GM23338 (cell line): Measurements from ENCODE around the gene NFXL1. TPM values are rescaled to one million over a fixed set of nuclear protein-coding genes. Genes with fewer than 3 reads are reported as not detected.

Experiments used
- ATAC-seq: fragments of 200-7000 bp; cut with Tn5 transposase; 3 replicates; pipeline ENCODE4 v1.9.1; 2020
- DNase-seq: peaks from one replicate; pipeline ENCODE4 v3.0.0-alpha.2; 2015; ENCODE audit warnings: low spot score
- H2AFZ ChIP-seq: fragments of 200-600 bp; sonication (generic); 2 replicates; pipeline ENCODE4 v1.8.0; 2016; ENCODE audit warnings: antibody characterized with exemption, mild to moderate bottlenecking, moderate library complexity
- H3F3A ChIP-seq: fragments of 200-600 bp; sonication (generic); replicated peaks from 2 replicates; pipeline ENCODE4 v1.8.0; 2017; ENCODE audit warnings: antibody characterized with exemption, mixed run types, low read depth
- H3K27ac ChIP-seq: fragments of 200-600 bp; sonication (generic); 2 replicates; pipeline ENCODE4 v1.6.1; 2016; ENCODE audit warnings: low read depth
- H3K27me3 ChIP-seq: fragments of 200-600 bp; sonication (generic); 2 replicates; pipeline ENCODE4 v1.8.0; 2016; ENCODE audit warnings: mild to moderate bottlenecking, mixed run types, moderate library complexity; ENCODE audit not compliant: insufficient read depth
- H3K36me3 ChIP-seq: fragments of 200-600 bp; sonication (generic); 2 replicates; pipeline ENCODE4 v1.8.0; 2016; ENCODE audit warnings: mild to moderate bottlenecking; ENCODE audit not compliant: insufficient read depth
- H3K4me1 ChIP-seq: fragments of 200-600 bp; sonication (generic); 2 replicates; pipeline ENCODE4 v1.8.0; 2016; ENCODE audit warnings: mild to moderate bottlenecking, moderate library complexity; ENCODE audit not compliant: insufficient read depth
- H3K4me2 ChIP-seq: fragments of 200-600 bp; sonication (generic); 2 replicates; pipeline ENCODE4 v1.7.1; 2017; ENCODE audit warnings: mixed run types
- H3K4me3 ChIP-seq: fragments of 200-600 bp; sonication (generic); 2 replicates; pipeline ENCODE4 v1.6.1; 2016; ENCODE audit warnings: mixed run types
- H3K79me2 ChIP-seq: fragments of 200-600 bp; sonication (generic); replicated peaks from 2 replicates; pipeline ENCODE4 v1.8.0; 2017; ENCODE audit warnings: mild to moderate bottlenecking; ENCODE audit not compliant: insufficient read depth
- H3K9me2 ChIP-seq: fragments of 200-600 bp; sonication (generic); 2 replicates; pipeline ENCODE4 v1.8.0; 2017; ENCODE audit not compliant: insufficient read depth
- H4K20me1 ChIP-seq: fragments of 200-600 bp; sonication (generic); replicated peaks from 2 replicates; pipeline ENCODE4 v1.8.0; 2017; ENCODE audit warnings: mild to moderate bottlenecking; ENCODE audit not compliant: insufficient read depth
- H3K27ac Mint-ChIP-seq: 2 replicates; pipeline ENCODE4 v1.8.0; 2020; ENCODE audit warnings: inconsistent platforms, mild to moderate bottlenecking, moderate library complexity, mixed read lengths
- H3K27me3 Mint-ChIP-seq: 3 replicates; pipeline ENCODE4 v1.8.0; 2022; ENCODE audit warnings: low read depth, mild to moderate bottlenecking, moderate library complexity, mixed read lengths, inconsistent platforms; ENCODE audit not compliant: insufficient read depth, poor library complexity
- H3K36me3 Mint-ChIP-seq: 3 replicates; pipeline ENCODE4 v1.8.0; 2021; ENCODE audit warnings: low read depth, mild to moderate bottlenecking, inconsistent platforms, moderate library complexity, mixed read lengths
- H3K4me1 Mint-ChIP-seq: 3 replicates; pipeline ENCODE4 v1.8.0; 2020; ENCODE audit warnings: mild to moderate bottlenecking, inconsistent platforms, mixed read lengths
- H3K4me3 Mint-ChIP-seq: 3 replicates; pipeline ENCODE4 v1.8.0; 2021; ENCODE audit warnings: moderate library complexity, mild to moderate bottlenecking, inconsistent platforms, mixed read lengths
- H3K9me3 Mint-ChIP-seq: 3 replicates; pipeline ENCODE4 v1.8.0; 2020; ENCODE audit warnings: moderate library complexity, mild to moderate bottlenecking, inconsistent platforms, mixed read lengths
- CREB1 ChIP-seq: fragments of 250-450 bp; sonication (Bioruptor Pico); IDR thresholded peaks from 2 replicates; pipeline ENCODE4 v1.5.0; 2020; ENCODE audit warnings: low read depth, mild to moderate bottlenecking, moderate library complexity
- EZH2 ChIP-seq: fragments of 200-600 bp; sonication (generic); IDR thresholded peaks from one replicate; pipeline ENCODE4 v1.8.0; 2017; ENCODE audit warnings: antibody characterized with exemption, mild to moderate bottlenecking, low read depth; ENCODE audit not compliant: unreplicated experiment
- EZH2phosphoT487 ChIP-seq: fragments of 200-600 bp; sonication (generic); IDR thresholded peaks from one replicate; pipeline ENCODE4 v1.8.1; 2018; ENCODE audit warnings: antibody characterized with exemption; ENCODE audit not compliant: unreplicated experiment
- JUNB ChIP-seq: IDR thresholded peaks from one replicate; pipeline ENCODE4 v1.6.1; 2016; ENCODE audit warnings: antibody characterized with exemption; ENCODE audit not compliant: unreplicated experiment
- NANOG ChIP-seq: IDR thresholded peaks from 2 replicates; pipeline ENCODE4 v1.6.1; 2016; ENCODE audit warnings: antibody characterized with exemption, borderline replicate concordance
- POLR2AphosphoS5 ChIP-seq: IDR thresholded peaks from 2 replicates; pipeline ENCODE4 v1.6.1; 2016; ENCODE audit warnings: antibody characterized with exemption, low read depth
- STAT1 ChIP-seq: IDR thresholded peaks from one replicate; pipeline ENCODE4 v1.6.1; 2016; ENCODE audit warnings: antibody characterized with exemption; ENCODE audit not compliant: unreplicated experiment
- ZNF114 ChIP-seq: fragments of 250-450 bp; sonication (Bioruptor Pico); IDR thresholded peaks from 2 replicates; pipeline ENCODE4 v1.5.0; 2020; ENCODE audit warnings: mild to moderate bottlenecking, moderate library complexity
- ZNF331 ChIP-seq: fragments of 250-450 bp; sonication (Bioruptor Pico); IDR thresholded peaks from 2 replicates; pipeline ENCODE4 v1.5.0; 2020; ENCODE audit warnings: low read depth, mild to moderate bottlenecking, moderate library complexity
- polyA plus RNA-seq: library from polyadenylated mRNA; unstranded; fragments of >200 nt; fragmentation: Nextera tagmentation; extraction: Ambion mirVana; gene quantifications from 2 replicates; pipeline ENCODE4 v1.2.1, GENCODE V29; 2016
- total RNA-seq: library from RNA; depleted of rRNA; stranded (reverse); fragments of >200 nt; shearing (Covaris generic); gene quantifications from 2 replicates; pipeline ENCODE4 v1.2.3, GENCODE V29; 2014
- TF ChIP-seq, protein P1 (sequence below): fragments of 250-450 bp; sonication (Bioruptor Pico); IDR thresholded peaks from 2 replicates; pipeline ENCODE4 v1.5.0; 2020; ENCODE audit warnings: mild to moderate bottlenecking, moderate library complexity
- TF ChIP-seq, protein P2 (sequence below): IDR thresholded peaks from one replicate; pipeline ENCODE4 v1.6.1; 2018; ENCODE audit warnings: antibody characterized with exemption; ENCODE audit not compliant: unreplicated experiment
- TF ChIP-seq, protein P3 (sequence below): IDR thresholded peaks from 2 replicates; pipeline ENCODE4 v1.6.1; 2016; ENCODE audit warnings: antibody characterized with exemption
- TF ChIP-seq, protein P4 (sequence below), 2 experiments: fragments of 200-600 bp in 1 of 2; sonication (generic) in 1 of 2; conservative IDR thresholded peaks; 2 replicates each; pipeline versions ENCODE4 v1.5.1 to v1.6.1; 2016 to 2017; ENCODE audit warnings: antibody characterized with exemption in 2 of 2, low read depth in 2 of 2, mild to moderate bottlenecking in 2 of 2, moderate library complexity in 1 of 2

NFXL1 gene
- total and polyA plus RNA-seq, 2 experiments from 2014 or later = 19.4 to 31.7 TPM

DNA sequence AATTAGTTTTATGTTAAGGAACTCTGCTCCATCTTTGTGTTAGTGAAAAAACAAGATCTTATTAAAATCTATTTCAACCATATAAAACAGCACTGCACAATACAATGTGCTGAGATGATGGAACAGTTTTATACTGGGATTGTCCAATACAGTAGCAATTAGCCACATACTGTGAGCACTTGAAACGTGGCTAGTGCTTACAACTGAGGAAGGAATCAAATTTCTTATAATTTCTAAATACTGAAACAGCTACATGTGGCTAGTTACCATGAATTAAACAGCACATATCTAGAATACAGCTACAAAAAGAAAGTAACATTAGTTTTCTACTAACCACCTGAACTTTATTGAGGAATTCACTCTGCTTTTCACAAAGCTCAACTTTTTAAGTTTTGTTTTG is 14.7 kb downstream of the NFXL1 start:
- Histone ChIP-seq H3K36me3 (peaks cover 58% of the 10 kb centered on the region), H3K4me2 (no peak overlapping the region), H3K9me2 (no peaks in the 10 kb centered on the region), H3K27ac (no peak overlapping the region), H3F3A (no peaks in the 10 kb centered on the region), H2AFZ (no peak overlapping the region), H3K79me2 (0 out of 2 replicates have a peak, but pooled peaks cover 5% of the 10 kb centered on the region), H3K4me3 (no peak overlapping the region), H3K4me1 (no peaks in the 10 kb centered on the region), H4K20me1 (no peaks in the 10 kb centered on the region), H3K27me3 (no peaks in the 10 kb centered on the region)
- TF ChIP-seq ZNF114 (CRISPR knock-in tag) (no peak), CREB1 (no peak), EZH2phosphoT487 (no peak), ZNF331 (CRISPR knock-in tag) (no peak), POLR2AphosphoS5 (no peak), EZH2 (no peak), NANOG (no peak), JUNB (no peak), STAT1 (no peak)
- TF ChIP-seq, protein P1, sequence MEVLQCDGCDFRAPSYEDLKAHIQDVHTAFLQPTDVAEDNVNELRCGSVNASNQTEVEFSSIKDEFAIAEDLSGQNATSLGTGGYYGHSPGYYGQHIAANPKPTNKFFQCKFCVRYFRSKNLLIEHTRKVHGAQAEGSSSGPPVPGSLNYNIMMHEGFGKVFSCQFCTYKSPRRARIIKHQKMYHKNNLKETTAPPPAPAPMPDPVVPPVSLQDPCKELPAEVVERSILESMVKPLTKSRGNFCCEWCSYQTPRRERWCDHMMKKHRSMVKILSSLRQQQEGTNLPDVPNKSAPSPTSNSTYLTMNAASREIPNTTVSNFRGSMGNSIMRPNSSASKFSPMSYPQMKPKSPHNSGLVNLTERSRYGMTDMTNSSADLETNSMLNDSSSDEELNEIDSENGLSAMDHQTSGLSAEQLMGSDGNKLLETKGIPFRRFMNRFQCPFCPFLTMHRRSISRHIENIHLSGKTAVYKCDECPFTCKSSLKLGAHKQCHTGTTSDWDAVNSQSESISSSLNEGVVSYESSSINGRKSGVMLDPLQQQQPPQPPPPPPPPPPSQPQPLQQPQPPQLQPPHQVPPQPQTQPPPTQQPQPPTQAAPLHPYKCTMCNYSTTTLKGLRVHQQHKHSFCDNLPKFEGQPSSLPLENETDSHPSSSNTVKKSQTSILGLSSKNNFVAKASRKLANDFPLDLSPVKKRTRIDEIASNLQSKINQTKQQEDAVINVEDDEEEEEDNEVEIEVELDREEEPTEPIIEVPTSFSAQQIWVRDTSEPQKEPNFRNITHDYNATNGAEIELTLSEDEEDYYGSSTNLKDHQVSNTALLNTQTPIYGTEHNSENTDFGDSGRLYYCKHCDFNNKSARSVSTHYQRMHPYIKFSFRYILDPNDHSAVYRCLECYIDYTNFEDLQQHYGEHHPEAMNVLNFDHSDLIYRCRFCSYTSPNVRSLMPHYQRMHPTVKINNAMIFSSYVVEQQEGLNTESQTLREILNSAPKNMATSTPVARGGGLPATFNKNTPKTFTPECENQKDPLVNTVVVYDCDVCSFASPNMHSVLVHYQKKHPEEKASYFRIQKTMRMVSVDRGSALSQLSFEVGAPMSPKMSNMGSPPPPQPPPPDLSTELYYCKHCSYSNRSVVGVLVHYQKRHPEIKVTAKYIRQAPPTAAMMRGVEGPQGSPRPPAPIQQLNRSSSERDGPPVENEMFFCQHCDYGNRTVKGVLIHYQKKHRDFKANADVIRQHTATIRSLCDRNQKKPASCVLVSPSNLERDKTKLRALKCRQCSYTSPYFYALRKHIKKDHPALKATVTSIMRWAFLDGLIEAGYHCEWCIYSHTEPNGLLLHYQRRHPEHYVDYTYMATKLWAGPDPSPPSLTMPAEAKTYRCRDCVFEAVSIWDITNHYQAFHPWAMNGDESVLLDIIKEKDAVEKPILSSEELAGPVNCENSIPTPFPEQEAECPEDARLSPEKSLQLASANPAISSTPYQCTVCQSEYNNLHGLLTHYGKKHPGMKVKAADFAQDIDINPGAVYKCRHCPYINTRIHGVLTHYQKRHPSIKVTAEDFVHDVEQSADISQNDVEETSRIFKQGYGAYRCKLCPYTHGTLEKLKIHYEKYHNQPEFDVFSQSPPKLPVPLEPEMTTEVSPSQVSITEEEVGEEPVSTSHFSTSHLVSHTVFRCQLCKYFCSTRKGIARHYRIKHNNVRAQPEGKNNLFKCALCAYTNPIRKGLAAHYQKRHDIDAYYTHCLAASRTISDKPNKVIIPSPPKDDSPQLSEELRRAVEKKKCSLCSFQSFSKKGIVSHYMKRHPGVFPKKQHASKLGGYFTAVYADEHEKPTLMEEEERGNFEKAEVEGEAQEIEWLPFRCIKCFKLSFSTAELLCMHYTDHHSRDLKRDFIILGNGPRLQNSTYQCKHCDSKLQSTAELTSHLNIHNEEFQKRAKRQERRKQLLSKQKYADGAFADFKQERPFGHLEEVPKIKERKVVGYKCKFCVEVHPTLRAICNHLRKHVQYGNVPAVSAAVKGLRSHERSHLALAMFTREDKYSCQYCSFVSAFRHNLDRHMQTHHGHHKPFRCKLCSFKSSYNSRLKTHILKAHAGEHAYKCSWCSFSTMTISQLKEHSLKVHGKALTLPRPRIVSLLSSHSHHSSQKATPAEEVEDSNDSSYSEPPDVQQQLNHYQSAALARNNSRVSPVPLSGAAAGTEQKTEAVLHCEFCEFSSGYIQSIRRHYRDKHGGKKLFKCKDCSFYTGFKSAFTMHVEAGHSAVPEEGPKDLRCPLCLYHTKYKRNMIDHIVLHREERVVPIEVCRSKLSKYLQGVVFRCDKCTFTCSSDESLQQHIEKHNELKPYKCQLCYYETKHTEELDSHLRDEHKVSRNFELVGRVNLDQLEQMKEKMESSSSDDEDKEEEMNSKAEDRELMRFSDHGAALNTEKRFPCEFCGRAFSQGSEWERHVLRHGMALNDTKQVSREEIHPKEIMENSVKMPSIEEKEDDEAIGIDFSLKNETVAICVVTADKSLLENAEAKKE (CRISPR knock-in tag) = no peak
- TF ChIP-seq, protein P2, sequence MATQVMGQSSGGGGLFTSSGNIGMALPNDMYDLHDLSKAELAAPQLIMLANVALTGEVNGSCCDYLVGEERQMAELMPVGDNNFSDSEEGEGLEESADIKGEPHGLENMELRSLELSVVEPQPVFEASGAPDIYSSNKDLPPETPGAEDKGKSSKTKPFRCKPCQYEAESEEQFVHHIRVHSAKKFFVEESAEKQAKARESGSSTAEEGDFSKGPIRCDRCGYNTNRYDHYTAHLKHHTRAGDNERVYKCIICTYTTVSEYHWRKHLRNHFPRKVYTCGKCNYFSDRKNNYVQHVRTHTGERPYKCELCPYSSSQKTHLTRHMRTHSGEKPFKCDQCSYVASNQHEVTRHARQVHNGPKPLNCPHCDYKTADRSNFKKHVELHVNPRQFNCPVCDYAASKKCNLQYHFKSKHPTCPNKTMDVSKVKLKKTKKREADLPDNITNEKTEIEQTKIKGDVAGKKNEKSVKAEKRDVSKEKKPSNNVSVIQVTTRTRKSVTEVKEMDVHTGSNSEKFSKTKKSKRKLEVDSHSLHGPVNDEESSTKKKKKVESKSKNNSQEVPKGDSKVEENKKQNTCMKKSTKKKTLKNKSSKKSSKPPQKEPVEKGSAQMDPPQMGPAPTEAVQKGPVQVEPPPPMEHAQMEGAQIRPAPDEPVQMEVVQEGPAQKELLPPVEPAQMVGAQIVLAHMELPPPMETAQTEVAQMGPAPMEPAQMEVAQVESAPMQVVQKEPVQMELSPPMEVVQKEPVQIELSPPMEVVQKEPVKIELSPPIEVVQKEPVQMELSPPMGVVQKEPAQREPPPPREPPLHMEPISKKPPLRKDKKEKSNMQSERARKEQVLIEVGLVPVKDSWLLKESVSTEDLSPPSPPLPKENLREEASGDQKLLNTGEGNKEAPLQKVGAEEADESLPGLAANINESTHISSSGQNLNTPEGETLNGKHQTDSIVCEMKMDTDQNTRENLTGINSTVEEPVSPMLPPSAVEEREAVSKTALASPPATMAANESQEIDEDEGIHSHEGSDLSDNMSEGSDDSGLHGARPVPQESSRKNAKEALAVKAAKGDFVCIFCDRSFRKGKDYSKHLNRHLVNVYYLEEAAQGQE = no peak
- TF ChIP-seq, protein P3, sequence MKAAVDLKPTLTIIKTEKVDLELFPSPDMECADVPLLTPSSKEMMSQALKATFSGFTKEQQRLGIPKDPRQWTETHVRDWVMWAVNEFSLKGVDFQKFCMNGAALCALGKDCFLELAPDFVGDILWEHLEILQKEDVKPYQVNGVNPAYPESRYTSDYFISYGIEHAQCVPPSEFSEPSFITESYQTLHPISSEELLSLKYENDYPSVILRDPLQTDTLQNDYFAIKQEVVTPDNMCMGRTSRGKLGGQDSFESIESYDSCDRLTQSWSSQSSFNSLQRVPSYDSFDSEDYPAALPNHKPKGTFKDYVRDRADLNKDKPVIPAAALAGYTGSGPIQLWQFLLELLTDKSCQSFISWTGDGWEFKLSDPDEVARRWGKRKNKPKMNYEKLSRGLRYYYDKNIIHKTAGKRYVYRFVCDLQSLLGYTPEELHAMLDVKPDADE = no peak
- TF ChIP-seq, protein P4, sequence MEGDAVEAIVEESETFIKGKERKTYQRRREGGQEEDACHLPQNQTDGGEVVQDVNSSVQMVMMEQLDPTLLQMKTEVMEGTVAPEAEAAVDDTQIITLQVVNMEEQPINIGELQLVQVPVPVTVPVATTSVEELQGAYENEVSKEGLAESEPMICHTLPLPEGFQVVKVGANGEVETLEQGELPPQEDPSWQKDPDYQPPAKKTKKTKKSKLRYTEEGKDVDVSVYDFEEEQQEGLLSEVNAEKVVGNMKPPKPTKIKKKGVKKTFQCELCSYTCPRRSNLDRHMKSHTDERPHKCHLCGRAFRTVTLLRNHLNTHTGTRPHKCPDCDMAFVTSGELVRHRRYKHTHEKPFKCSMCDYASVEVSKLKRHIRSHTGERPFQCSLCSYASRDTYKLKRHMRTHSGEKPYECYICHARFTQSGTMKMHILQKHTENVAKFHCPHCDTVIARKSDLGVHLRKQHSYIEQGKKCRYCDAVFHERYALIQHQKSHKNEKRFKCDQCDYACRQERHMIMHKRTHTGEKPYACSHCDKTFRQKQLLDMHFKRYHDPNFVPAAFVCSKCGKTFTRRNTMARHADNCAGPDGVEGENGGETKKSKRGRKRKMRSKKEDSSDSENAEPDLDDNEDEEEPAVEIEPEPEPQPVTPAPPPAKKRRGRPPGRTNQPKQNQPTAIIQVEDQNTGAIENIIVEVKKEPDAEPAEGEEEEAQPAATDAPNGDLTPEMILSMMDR (conservative IDR thresholded peaks at IDR 0.05; ENCODE audit: low read depth in 2 of 2) = no peak
- H3K9me3 Mint-ChIP-seq = no peaks in the 10 kb centered on the region
- no peak overlapping the region for H3K27ac Mint-ChIP-seq
- 0 out of 3 replicates have a peak, but pooled peaks cover under 1% of the 10 kb centered on the region for H3K4me1 Mint-ChIP-seq
- H3K36me3 Mint-ChIP-seq = peaks cover 63% of the 10 kb centered on the region
- DNase-seq (no peak), ATAC-seq (no peak)
- H3K27me3 Mint-ChIP-seq = no peaks in the 10 kb centered on the region
- no peak overlapping the region for H3K4me3 Mint-ChIP-seq
